NT2/D1 (cell line): Measurements from ENCODE around the gene KLK10.

Experiments used
- SUZ12 ChIP-seq: IDR thresholded peaks from 2 replicates; pipeline ENCODE4 v1.6.1; 2011; ENCODE audit not compliant: insufficient read length, insufficient read depth; ENCODE audit errors: extremely low read depth
- YY1 ChIP-seq: IDR thresholded peaks from 2 replicates; pipeline ENCODE4 v1.6.1; 2011; ENCODE audit not compliant: insufficient read length, insufficient read depth
- ZNF274 ChIP-seq: IDR thresholded peaks from 2 replicates; pipeline ENCODE4 v1.6.1; 2011; ENCODE audit warnings: mild to moderate bottlenecking, low read depth, low read length

DNA sequence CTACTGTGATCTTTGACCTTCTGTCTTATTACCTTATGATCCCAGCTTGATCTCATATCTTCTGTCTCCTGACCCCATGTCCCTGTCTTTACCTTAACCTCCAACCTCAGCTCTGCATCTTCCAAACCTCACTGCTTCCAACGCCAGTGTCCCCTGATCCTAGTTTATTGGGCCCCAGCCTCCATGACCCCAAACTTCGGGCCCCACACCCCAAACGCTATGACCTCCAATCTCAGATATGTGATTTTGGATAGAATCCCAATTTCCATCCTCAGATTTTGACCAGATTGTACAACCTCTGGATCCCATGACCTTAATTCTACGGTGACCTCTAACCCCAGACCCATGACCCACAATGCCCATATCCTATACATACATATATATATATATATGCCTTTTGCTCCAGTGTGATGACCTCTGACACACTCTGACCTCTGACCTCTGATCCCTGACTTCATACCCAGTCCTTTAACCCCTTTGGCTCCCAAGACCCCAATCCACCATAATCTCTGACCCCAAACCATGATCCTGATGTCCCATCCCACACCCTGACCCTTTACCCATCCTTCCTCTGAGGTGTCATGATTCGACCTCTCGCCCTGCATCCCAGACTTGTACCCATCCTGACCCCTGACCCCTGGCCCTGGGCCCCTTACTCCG is 11.8 kb upstream of the KLK10 start:
- TF ChIP-seq ZNF274: no peak
- TF ChIP-seq YY1: no peak
- no peak for TF ChIP-seq SUZ12
